Panc1 (cell line): ENCODE measurements around the gene GMPR.

Experiments
- POLR2AphosphoS5 ChIP-seq: IDR thresholded peaks from 2 replicates; pipeline ENCODE4 v1.6.1; 2012; ENCODE audit warnings: mild to moderate bottlenecking, low read depth, low read length, moderate library complexity
- TCF7L2 ChIP-seq: IDR thresholded peaks from 2 replicates; pipeline ENCODE4 v1.6.1; 2011; ENCODE audit warnings: mild to moderate bottlenecking, low read depth, low read length, inconsistent platforms
- TF ChIP-seq, protein P1 (sequence below): fragments of 450-650 bp; IDR thresholded peaks from 2 replicates; pipeline ENCODE4 v1.5.1; 2017; ENCODE audit warnings: mild to moderate bottlenecking
- TF ChIP-seq, protein P2 (sequence below), 2 experiments: IDR thresholded peaks; 2 replicates each; pipeline ENCODE4 v1.6.1; 2011 to 2012; ENCODE audit warnings: low read depth in 2 of 2, control low read depth in 1 of 2, low read length in 1 of 2, mild to moderate bottlenecking in 1 of 2, moderate library complexity in 1 of 2; ENCODE audit not compliant: insufficient read depth in 1 of 2

DNA sequence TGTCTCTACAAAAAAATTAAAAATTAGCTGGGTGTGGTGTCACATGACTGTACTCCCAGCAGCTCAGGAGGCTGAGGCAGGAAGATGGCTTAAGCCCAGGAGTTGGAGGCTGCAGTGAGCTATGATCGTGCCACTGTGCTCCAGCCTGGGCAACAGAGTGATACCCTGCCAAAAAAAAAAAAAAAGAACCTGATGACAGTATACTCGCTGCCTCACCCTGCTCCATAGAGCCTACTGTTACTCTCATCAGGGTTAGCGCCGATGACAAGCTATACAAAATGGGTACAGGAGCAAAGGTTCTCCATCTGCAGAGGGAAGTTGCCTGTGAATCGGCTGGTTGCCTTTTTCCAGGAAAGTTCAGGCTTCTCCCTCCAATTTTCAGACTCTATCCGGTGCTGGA is 53.4 kb downstream of the GMPR start:
- TF ChIP-seq, protein P1, sequence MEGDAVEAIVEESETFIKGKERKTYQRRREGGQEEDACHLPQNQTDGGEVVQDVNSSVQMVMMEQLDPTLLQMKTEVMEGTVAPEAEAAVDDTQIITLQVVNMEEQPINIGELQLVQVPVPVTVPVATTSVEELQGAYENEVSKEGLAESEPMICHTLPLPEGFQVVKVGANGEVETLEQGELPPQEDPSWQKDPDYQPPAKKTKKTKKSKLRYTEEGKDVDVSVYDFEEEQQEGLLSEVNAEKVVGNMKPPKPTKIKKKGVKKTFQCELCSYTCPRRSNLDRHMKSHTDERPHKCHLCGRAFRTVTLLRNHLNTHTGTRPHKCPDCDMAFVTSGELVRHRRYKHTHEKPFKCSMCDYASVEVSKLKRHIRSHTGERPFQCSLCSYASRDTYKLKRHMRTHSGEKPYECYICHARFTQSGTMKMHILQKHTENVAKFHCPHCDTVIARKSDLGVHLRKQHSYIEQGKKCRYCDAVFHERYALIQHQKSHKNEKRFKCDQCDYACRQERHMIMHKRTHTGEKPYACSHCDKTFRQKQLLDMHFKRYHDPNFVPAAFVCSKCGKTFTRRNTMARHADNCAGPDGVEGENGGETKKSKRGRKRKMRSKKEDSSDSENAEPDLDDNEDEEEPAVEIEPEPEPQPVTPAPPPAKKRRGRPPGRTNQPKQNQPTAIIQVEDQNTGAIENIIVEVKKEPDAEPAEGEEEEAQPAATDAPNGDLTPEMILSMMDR: no peak
- no peak for TF ChIP-seq POLR2AphosphoS5
- TF ChIP-seq, protein P2, sequence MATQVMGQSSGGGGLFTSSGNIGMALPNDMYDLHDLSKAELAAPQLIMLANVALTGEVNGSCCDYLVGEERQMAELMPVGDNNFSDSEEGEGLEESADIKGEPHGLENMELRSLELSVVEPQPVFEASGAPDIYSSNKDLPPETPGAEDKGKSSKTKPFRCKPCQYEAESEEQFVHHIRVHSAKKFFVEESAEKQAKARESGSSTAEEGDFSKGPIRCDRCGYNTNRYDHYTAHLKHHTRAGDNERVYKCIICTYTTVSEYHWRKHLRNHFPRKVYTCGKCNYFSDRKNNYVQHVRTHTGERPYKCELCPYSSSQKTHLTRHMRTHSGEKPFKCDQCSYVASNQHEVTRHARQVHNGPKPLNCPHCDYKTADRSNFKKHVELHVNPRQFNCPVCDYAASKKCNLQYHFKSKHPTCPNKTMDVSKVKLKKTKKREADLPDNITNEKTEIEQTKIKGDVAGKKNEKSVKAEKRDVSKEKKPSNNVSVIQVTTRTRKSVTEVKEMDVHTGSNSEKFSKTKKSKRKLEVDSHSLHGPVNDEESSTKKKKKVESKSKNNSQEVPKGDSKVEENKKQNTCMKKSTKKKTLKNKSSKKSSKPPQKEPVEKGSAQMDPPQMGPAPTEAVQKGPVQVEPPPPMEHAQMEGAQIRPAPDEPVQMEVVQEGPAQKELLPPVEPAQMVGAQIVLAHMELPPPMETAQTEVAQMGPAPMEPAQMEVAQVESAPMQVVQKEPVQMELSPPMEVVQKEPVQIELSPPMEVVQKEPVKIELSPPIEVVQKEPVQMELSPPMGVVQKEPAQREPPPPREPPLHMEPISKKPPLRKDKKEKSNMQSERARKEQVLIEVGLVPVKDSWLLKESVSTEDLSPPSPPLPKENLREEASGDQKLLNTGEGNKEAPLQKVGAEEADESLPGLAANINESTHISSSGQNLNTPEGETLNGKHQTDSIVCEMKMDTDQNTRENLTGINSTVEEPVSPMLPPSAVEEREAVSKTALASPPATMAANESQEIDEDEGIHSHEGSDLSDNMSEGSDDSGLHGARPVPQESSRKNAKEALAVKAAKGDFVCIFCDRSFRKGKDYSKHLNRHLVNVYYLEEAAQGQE (IDR thresholded peaks at IDR 0.05; ENCODE audit: insufficient read depth in 1 of 2, low read depth in 2 of 2, low read length in 1 of 2): no peak
- TF ChIP-seq TCF7L2: no peak
